AG09309 (cell line): ENCODE measurements around the gene BCS1L.
"Not testable (repeated sequence)": the region's sequence is repeated elsewhere in the genome, so short reads cannot be mapped to it uniquely, and the experiment has no call there.

Experiments
- DNase-seq: peaks from one replicate; pipeline ENCODE4 v3.0.0-alpha.2; 2010; ENCODE audit warnings: low read depth
- H3K4me3 ChIP-seq: 2 replicates; pipeline ENCODE4 v1.5.1; 2011; ENCODE audit warnings: mild to moderate bottlenecking, low read depth, low read length, moderate library complexity; ENCODE audit not compliant: control insufficient read depth
- TF ChIP-seq, protein P1 (sequence below): IDR thresholded peaks from 2 replicates; pipeline ENCODE4 v1.5.1; 2011; ENCODE audit warnings: mild to moderate bottlenecking, low read depth, low read length, inconsistent platforms; ENCODE audit not compliant: insufficient read depth, control insufficient read depth; ENCODE audit errors: missing control alignments

Gene BCS1L

DNA sequence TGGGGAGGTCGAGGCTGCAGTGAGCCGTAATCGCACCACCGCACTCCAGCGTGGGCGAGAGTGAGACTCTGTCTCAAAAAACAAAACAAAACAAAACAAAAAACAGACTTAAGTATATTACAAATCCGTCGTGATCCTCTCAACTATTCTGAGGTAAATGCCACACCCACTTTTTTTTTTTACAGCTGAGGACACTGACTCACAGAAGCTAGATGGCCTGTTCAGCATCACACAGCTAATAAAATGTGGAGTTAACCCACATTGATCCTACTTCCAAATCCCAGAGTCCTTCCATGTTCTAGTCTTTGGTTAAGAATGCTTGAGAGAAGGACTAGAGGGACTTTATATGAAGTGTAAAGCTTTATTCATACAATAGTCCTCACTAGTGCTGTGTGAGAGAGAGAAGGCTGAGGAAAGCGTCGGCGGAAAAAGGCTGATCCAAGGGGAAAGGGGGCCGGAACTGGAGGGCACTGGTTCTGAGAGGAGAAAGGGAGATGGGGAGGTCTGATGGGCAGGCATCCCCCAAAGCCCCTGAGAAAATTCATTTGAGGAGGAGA is 11.7 kb downstream of the BCS1L start:
- H3K4me3 ChIP-seq = peak overlapping the region; percentile 72
- no peak for DNase-seq
- TF ChIP-seq, protein P1, sequence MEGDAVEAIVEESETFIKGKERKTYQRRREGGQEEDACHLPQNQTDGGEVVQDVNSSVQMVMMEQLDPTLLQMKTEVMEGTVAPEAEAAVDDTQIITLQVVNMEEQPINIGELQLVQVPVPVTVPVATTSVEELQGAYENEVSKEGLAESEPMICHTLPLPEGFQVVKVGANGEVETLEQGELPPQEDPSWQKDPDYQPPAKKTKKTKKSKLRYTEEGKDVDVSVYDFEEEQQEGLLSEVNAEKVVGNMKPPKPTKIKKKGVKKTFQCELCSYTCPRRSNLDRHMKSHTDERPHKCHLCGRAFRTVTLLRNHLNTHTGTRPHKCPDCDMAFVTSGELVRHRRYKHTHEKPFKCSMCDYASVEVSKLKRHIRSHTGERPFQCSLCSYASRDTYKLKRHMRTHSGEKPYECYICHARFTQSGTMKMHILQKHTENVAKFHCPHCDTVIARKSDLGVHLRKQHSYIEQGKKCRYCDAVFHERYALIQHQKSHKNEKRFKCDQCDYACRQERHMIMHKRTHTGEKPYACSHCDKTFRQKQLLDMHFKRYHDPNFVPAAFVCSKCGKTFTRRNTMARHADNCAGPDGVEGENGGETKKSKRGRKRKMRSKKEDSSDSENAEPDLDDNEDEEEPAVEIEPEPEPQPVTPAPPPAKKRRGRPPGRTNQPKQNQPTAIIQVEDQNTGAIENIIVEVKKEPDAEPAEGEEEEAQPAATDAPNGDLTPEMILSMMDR = no peak

DNA sequence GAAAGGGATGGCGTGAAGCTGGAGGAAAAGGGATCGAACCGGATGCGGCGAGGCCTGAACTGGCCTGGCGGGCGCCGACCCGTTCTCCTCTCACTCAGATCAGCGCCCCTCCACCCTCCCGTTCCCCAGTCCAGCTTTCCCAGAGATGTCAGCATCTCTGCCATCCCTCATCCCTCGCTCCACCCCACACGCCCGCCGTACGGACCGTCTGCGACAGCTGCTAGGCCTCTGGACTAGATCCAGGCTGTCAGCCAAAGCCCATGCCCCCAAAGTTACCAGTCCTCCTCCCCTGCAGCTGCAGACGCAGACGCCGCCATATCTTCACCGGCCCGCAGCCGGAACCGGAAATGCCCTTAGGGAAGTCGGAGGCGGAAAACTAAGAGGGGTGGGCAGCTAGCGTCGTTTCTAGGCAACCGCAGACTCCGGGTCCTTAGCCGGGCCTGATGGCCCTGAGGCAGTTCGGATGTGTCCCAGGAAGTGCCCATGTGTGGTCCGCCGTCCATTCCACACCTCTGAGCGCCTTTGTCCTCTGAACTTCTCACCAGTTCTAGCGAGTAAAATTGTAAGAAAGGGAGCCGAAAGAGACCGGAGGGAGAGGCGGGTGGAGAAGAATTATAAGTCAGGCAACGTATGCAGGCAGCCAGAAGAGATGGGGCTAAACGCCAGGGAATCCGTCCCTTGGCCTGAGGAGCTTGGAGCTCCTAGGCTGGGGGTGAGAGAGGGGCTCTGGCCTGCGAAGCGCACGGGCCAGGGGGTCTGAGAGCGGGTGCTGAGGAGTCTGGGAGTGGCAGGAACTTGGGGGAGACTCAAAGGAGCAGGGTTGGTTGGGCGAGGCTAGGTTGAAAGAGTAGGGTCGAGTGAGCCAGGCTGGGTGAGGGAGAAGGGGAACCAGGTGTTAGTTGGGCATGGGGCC is 12.4 kb downstream of the BCS1L start, which contains the start of the genes RNF25 and STK36:
Gene RNF25 (minus strand): TSS at position 349 of the 913 bp plus-strand sequence. CDS start 32 bp downstream, at position 317.
Gene STK36 (plus strand): TSS at position 433 of the 913 bp plus-strand sequence. CDS start 744 bp downstream, outside the sequence.
- peak within 1 kb of the TSS; percentile 72 for H3K4me3 ChIP-seq
- TF ChIP-seq, protein P1 = no peak
- peak; percentile 46 for DNase-seq

DNA sequence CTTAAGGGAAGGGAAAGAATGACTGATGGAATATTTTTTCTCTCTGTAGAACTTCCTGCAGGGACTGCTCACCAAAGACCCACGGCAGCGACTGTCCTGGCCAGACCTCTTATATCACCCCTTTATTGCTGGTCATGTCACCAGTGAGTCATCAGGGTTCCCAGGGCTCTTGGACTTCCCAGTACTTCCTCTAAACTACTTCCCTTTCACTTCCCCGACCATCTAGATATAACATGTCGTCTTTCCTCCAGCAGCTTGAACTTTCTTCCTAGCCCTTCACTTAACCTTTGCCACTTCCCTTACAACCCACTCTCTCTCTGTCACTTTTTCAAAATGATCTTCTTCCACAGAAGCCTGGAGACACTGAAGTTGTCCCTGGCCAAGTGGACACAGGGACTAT is 19.6 kb downstream of the BCS1L start:
- H3K4me3 ChIP-seq = no peak overlapping the region
- no peak for DNase-seq
- TF ChIP-seq, protein P1 = no peak

DNA sequence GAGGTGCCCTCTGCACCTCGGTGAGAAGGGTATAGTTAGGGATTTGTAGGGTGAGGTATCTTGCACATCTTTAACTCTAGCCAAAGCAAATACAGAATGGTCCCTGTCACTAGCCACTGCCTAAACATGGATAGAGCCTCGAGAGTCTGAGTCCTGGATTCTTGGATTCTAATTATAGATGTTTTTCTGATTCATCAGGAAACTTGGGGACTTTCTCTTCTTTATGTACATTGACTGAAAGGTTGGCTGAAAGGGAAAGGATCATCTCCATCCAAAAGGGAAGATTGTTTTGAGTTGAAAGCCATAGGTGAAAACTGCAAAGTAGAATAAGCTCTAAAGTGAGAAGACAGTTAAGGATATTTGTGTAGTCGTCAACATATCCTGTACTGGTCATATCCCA is 20.6 kb downstream of the BCS1L start:
- no peak overlapping the region for H3K4me3 ChIP-seq
- TF ChIP-seq, protein P1 = no peak
- no peak for DNase-seq

DNA sequence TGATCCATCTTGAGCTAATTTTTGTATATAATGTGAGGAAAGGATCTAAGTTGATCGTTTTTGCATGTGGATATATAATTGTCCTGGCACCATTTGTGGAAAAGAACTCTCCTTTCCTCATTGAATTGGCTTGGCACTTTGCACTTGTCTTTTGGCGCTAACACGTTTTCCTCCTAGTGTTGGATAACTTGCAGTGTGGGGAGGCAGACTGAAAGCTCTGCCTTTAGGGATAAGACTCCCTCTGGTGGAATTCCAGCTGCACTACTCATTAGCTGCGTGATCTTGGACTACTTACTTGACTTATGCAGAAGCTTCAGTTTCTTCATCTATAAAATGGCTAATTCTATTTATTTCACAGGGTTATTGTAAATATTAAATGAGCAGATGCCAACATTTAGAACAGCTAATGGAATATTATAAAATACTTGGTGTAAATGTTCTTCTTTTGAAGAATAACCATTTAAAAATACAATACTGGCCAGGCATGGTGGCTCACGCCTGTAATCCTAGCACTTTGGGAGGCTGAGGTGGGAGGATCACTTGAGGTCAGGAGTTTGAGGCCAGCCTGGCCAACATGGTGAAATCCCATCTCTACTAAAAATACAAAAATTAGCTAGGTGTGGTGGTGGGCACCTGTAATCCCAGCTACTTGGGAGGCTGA is 28.0 kb downstream of the BCS1L start:
- TF ChIP-seq, protein P1 = peak; percentile 89
- peak; percentile 63 for DNase-seq
- not testable (repeated sequence) for H3K4me3 ChIP-seq

DNA sequence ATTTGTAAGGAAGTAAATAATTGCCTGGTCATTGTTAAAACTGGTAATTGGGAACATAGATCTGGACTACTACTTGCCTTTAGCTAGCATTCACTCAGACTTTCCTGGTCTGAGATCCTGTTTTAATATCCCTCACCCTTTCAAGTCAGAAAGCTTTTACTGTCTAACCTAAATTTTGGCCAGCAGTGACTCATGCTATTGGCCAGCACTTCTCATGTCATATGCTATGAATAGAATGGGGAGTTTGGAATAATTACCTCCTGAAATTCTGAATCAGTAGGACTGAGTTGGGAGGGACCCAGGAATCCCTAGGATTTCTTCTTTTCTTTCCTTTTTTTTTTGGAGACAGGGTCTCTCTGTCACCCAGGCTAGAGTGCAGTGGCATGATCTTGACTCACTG is 31.8 kb downstream of the BCS1L start:
- TF ChIP-seq, protein P1 = no peak
- DNase-seq = no peak

More for the DNA sequence above, 31.8 kb downstream of the BCS1L start:
- H3K4me3 ChIP-seq = no peak overlapping the region
